ENCODE data around the gene LYRM1. TPM values are rescaled to one million over a fixed set of nuclear protein-coding genes. Genes with fewer than 3 reads are reported as not detected.

LYRM1 gene
- total RNA-seq, 4 donors from 2014 or later: 17.4 to 37.3 (median 30.0) TPM

DNA sequence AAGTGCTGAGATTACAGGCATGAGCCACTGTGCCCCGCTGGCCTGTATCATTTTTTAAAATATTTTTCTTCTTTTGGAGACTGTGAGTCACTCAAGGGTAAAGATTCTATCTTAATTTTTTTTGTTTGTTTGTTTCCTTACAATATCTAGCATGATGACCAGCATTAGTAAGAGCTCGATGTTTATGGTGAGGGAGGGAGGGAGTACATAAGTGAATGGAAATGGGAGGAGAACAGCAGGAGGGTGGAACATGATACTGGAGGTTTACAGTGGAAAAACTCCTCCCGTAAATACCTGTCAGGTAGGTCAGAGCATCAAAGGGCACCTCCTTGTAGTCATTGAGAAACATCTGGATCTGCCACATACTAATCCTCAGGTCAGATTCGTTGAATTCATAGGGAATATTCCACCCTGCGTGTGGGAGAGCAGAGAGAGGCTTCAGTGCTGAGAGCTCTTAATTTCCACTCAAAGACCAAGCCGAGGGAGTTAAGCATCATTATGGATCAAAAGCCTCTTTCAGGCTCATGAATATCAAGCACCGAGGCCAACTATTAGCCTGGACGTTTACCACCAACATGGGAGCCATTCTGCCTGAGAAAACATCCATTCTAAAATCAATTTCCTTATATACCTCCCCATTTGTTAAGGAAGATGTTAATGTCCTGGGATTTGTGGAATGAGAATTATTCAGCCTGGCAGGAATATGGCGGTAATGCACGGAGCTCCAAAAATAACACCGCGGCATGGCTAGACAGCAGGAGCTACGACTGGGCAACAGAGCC, 51.8 kb downstream of the LYRM1 start:
- Histone ChIP-seq H3K9me3 (no peaks in the 10 kb centered on the region), H3K4me3 (no peak overlapping the region), H3K27ac (no peak overlapping the region), H3K27me3 (no peaks in the 10 kb centered on the region), H3K36me3 (no peaks in the 10 kb centered on the region), H3K4me1 (no peaks in the 10 kb centered on the region)
- DNase-seq (ENCODE audit: low spot score in 2 of 2): no peak
- 58% methylated on average over 13 of the region's 13 CpGs for WGBS
- no peak for TF ChIP-seq CTCF (IDR thresholded peaks at IDR 0.05)
- TF ChIP-seq EP300 (IDR thresholded peaks at IDR 0.05): no peak
- no peak for TF ChIP-seq POLR2A (IDR thresholded peaks at IDR 0.05)
- TF ChIP-seq POLR2AphosphoS5 (IDR thresholded peaks at IDR 0.05): no peak

DNA sequence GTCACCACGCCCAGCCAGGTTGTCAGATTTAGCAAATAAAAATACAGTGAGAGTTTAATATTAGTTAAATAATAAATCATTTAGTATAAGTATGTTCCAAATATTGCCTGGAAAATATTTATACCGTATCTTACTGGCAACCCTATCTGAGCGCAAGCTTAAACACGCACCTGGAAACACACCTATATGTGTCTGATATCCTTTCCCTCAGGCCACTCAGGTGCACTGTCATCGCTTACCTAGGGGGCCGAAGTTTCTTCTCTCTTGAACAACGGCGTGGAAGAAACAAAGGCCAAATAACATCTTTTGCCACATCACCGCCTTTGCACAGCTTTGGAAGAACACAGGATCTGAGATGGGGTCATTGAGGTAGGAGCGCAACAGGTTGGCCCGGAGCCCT, 54.0 kb downstream of the LYRM1 start:
- no peak for TF ChIP-seq POLR2AphosphoS5 (IDR thresholded peaks at IDR 0.05)
- DNase-seq (ENCODE audit: low spot score in 2 of 2): no peak
- Histone ChIP-seq H3K27me3 (no peaks in the 10 kb centered on the region), H3K9me3 (no peaks in the 10 kb centered on the region), H3K4me3 (no peak overlapping the region), H3K4me1 (no peaks in the 10 kb centered on the region), H3K27ac (no peak overlapping the region), H3K36me3 (no peaks in the 10 kb centered on the region)
- WGBS: 63% methylated on average over 11 of the region's 11 CpGs

- 68% methylated on average over 3 of the region's 3 CpGs for WGBS
- H3K4me3 ChIP-seq: no peak overlapping the region
- H3K27ac ChIP-seq: no peak overlapping the region
- H3K4me1 ChIP-seq: no peaks in the 10 kb centered on the region
- no peaks in the 10 kb centered on the region for H3K9me3 ChIP-seq
- H3K27me3 ChIP-seq: no peaks in the 10 kb centered on the region
- DNase-seq (ENCODE audit: low spot score in 2 of 2): no peak
- no peak for TF ChIP-seq EP300 (IDR thresholded peaks at IDR 0.05)
- no peak for TF ChIP-seq CTCF (IDR thresholded peaks at IDR 0.05)
- no peak for TF ChIP-seq POLR2AphosphoS5 (IDR thresholded peaks at IDR 0.05)
- TF ChIP-seq POLR2A (IDR thresholded peaks at IDR 0.05): no peak
- H3K36me3 ChIP-seq: no peaks in the 10 kb centered on the region
Observed at GRCh38 chr16:20956319-20956718, 55.7 kb downstream of the LYRM1 start.

- no peaks in the 10 kb centered on the region for H3K27me3 ChIP-seq
- 88% methylated on average over 3 of the region's 3 CpGs for WGBS
Observed at GRCh38 chr16:20957153-20957552, 56.6 kb downstream of the LYRM1 start.

GRCh38 chr16:20960899-20961298, 60.3 kb downstream of the LYRM1 start:
- TF ChIP-seq EP300 (IDR thresholded peaks at IDR 0.05) (no peak), CTCF (IDR thresholded peaks at IDR 0.05) (no peak), POLR2AphosphoS5 (IDR thresholded peaks at IDR 0.05) (no peak)
- DNase-seq (ENCODE audit: low spot score in 2 of 2): no peak
- 70% methylated on average over 5 of the region's 5 CpGs for WGBS
- Histone ChIP-seq H3K9me3 (no peaks in the 10 kb centered on the region), H3K27me3 (no peaks in the 10 kb centered on the region), H3K27ac (no peak overlapping the region), H3K36me3 (no peaks in the 10 kb centered on the region), H3K4me1 (no peaks in the 10 kb centered on the region), H3K4me3 (no peak overlapping the region)

More at GRCh38 chr16:20957153-20957552, 56.6 kb downstream of the LYRM1 start:
- H3K4me3 ChIP-seq: no peak overlapping the region
- TF ChIP-seq CTCF (IDR thresholded peaks at IDR 0.05) (no peak), EP300 (IDR thresholded peaks at IDR 0.05) (no peak), POLR2AphosphoS5 (IDR thresholded peaks at IDR 0.05) (no peak), POLR2A (IDR thresholded peaks at IDR 0.05) (no peak)
- H3K9me3 ChIP-seq: no peaks in the 10 kb centered on the region
- H3K4me1 ChIP-seq: no peaks in the 10 kb centered on the region
- H3K36me3 ChIP-seq: no peaks in the 10 kb centered on the region
- H3K27ac ChIP-seq: no peak overlapping the region
- no peak for DNase-seq (ENCODE audit: low spot score in 2 of 2)

Measured in suprapubic skin (tissue), 4 donors.